Activated T-helper 17 cell treated with anti-CD3 and anti-CD28 coated beads, Interleukin-2, amount 50 U/mL, for 72 hours (primary cell): ENCODE measurements around the gene KRT8. TPM values are rescaled to one million over a fixed set of nuclear protein-coding genes. Genes with fewer than 3 reads are reported as not detected.
"Not testable (repeated sequence)": the region's sequence is repeated elsewhere in the genome, so short reads cannot be mapped to it uniquely, and the experiment has no call there.

Experiments
- ATAC-seq: fragments of 150-1000 bp; cut with Tn5 transposase; replicated peaks from 2 replicates; pipeline ENCODE4 v1.10.0; 2021; ENCODE audit warnings: mild to moderate bottlenecking, moderate library complexity
- H3K27ac Mint-ChIP-seq: one replicate; pipeline ENCODE4 v1.8.0; 2022; ENCODE audit warnings: mixed read lengths
- H3K27me3 Mint-ChIP-seq: one replicate; pipeline ENCODE4 v1.8.0; 2022; ENCODE audit warnings: mixed read lengths
- H3K36me3 Mint-ChIP-seq: one replicate; pipeline ENCODE4 v1.8.0; 2022; ENCODE audit warnings: low read depth, mild to moderate bottlenecking, mixed read lengths
- H3K4me1 Mint-ChIP-seq: one replicate; pipeline ENCODE4 v1.8.0; 2022; ENCODE audit warnings: mixed read lengths
- H3K4me3 Mint-ChIP-seq: one replicate; pipeline ENCODE4 v1.8.0; 2022; ENCODE audit warnings: mild to moderate bottlenecking, mixed read lengths
- H3K9me3 Mint-ChIP-seq: one replicate; pipeline ENCODE4 v1.8.0; 2022; ENCODE audit warnings: mixed read lengths
- total RNA-seq, 2 donors: library from RNA; stranded (reverse); gene quantifications; one replicate each; pipeline ENCODE4 v1.2.3, GENCODE V29; 2022

Gene KRT8
- total RNA-seq, result 1 to 10 TPM in 1 of 2 donors, under 1 TPM in 1; 0.22 to 1.2 TPM

DNA sequence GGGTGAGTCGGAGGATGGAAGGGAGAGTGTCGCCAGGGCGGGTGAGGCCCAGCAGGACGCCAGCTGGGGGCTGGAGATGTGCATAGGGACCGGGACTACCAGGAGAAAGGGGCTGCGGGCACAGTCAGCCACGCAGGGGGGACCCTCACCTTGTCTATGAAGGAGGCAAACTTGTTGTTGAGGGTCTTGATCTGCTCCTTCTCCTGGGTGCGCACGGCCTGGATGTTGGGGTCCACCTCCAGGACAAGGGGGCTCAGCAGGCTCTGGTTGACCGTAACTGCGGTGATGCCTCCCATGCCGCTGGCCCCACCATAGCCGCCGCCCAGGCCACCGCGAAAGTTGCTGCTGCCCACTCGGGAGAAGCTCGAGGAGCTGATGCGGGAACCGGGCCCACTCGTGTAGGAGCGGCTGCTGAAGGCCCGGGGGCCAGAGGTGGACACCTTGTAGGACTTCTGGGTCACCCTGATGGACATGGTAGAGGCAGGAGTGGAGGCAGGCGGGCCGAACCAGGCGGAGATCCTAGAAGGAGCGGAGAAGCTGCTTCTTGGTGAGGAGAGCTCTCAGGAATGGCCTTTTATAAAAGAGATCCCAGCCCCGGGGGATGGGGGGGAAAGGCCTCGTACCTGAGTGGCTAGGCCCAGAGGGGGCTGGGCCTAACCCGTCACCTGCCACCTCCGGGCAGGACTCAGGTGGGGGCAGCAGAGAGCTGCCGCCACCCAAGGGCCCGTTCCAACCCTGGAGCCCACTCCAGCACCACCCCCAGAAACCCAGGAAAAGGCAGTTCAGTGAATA is at the start of gene KRT8:
TSS of gene KRT8 (minus strand) at position 568 of the 792 bp plus-strand sequence. CDS start at position 473, 95 bp downstream.
- H3K4me1 Mint-ChIP-seq, H3K36me3 Mint-ChIP-seq, ATAC-seq, H3K9me3 Mint-ChIP-seq: not testable (repeated sequence)
- Mint-ChIP-seq H3K27ac (peak within 1 kb of the TSS; percentile 40), H3K4me3 (peak within 1 kb of the TSS; percentile 53), H3K27me3 (peaks cover 13% of the 10 kb centered on the region)

DNA sequence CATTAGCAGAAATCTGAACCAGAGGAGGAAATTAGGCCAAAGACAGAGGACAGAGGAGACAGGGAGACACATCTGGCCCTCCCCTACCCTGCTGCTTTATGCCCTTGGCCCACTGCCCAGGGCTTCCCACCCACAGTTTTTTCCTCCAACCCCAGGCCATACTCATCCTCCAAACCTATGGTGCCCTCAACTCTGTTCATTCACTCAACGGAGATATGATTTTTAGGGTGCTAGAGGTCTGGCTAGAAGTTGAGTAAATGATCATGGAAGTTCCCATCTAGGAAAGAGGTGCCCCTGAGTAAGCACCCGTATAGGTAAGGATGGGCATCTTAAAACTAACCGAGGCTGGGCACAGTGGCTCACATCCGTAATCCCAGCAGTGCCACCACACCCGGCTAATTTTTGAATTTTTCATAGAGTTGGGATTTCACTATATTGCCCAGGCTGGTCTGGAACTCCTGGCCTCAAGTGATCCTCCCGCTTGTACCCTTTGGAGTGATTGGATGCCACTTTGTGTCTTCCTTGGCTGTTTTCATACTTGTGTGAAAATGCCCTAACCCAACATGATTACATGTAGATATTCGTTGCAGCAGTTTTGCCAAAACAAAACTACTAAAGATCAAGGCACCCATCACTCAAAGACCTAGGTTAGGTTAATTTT is 48.4 kb upstream of the KRT8 start:
- Mint-ChIP-seq H3K9me3 (no peaks in the 10 kb centered on the region), H3K36me3 (no peaks in the 10 kb centered on the region), H3K4me3 (no peak overlapping the region), H3K27ac (no peak overlapping the region), H3K4me1 (no peaks in the 10 kb centered on the region), H3K27me3 (no peaks in the 10 kb centered on the region)
- ATAC-seq, result no peak

DNA sequence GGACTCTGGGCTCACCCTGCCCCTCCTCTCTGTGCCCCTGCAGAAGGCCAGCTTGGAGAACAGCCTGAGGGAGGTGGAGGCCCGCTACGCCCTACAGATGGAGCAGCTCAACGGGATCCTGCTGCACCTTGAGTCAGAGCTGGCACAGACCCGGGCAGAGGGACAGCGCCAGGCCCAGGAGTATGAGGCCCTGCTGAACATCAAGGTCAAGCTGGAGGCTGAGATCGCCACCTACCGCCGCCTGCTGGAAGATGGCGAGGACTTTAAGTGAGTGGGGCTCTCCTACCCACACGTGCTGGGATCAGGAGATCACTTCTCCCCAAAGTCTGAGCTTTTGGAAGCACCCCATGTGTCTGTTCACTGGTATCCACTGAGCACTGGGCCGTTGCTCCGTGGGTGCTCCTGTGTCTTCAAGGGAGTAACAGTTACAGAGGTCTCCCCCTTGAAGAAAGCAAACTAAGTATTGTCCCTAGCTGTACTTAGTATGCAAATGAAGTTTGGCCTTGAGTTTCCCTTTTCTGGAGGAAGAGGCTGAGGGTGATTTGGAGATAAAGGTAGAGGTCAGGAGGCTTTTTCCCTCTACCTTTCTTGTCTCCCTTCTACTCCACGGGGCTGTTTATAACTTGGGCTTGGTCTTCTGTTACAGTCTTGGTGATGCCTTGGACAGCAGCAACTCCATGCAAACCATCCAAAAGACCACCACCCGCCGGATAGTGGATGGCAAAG is 47.4 kb upstream of the KRT8 start:
- H3K27me3 Mint-ChIP-seq, result no peaks in the 10 kb centered on the region
- no peaks in the 10 kb centered on the region for H3K36me3 Mint-ChIP-seq
- ATAC-seq, result no peak
- no peaks in the 10 kb centered on the region for H3K9me3 Mint-ChIP-seq
- no peaks in the 10 kb centered on the region for H3K4me1 Mint-ChIP-seq
- no peak overlapping the region for H3K27ac Mint-ChIP-seq
- H3K4me3 Mint-ChIP-seq, result no peak overlapping the region

DNA sequence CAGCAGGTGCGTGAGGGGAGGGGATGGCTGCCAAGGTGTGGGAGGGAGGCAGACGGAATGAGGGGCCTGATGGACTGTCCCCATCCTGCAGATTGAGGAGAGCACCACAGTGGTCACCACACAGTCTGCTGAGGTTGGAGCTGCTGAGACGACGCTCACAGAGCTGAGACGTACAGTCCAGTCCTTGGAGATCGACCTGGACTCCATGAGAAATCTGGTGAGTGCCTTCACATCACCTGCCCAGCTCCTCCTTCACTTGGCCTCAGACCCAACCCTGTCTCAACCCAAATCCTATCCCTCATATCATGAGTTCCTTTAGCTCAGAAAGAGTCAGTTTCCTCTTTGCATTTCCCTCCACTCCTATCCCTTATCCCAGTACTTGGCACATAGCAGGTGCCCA is 46.8 kb upstream of the KRT8 start:
- H3K27me3 Mint-ChIP-seq, result no peaks in the 10 kb centered on the region
- H3K27ac Mint-ChIP-seq, result no peak overlapping the region
- H3K4me3 Mint-ChIP-seq, result no peak overlapping the region
- H3K36me3 Mint-ChIP-seq, result no peaks in the 10 kb centered on the region
- no peaks in the 10 kb centered on the region for H3K9me3 Mint-ChIP-seq
- no peak for ATAC-seq
- no peaks in the 10 kb centered on the region for H3K4me1 Mint-ChIP-seq

DNA sequence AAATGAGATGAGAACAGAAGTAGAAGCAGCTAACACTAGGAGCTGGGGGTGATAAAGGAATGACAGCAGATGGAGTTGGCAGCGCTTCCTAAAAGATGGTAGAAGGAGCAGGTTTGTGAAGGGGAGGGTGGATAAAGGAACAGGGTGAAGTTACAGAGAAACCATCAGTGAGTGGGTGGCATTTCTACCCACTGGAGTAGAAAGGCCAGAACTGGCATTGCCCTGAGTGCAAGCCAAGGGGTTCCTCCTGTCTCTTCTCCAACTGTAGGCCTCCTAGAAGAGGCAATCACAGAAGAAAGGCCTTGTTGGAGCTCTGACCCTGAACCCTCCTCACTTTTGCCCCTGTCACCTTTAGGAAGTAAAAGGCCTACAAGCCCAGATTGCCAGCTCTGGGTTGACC is 46.2 kb upstream of the KRT8 start:
- no peaks in the 10 kb centered on the region for H3K9me3 Mint-ChIP-seq

DNA sequence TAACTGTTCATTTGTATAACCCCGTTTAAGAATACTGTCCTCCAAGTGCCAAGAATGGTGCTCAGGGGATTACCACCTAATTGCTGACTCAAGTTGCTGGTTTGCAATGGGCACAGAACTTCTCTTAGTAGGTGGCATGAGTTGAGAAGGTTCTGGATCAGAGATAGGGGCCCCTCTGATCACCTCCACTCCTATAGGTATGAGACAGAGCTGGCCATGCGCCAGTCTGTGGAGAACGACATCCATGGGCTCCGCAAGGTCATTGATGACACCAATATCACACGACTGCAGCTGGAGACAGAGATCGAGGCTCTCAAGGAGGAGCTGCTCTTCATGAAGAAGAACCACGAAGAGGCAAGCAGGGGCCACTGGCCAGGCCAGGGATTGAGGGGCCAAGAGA is 45.7 kb upstream of the KRT8 start:
- no peak overlapping the region for H3K4me3 Mint-ChIP-seq
- no peaks in the 10 kb centered on the region for H3K9me3 Mint-ChIP-seq
- ATAC-seq, result no peak
- H3K36me3 Mint-ChIP-seq, result no peaks in the 10 kb centered on the region
- no peaks in the 10 kb centered on the region for H3K4me1 Mint-ChIP-seq
- H3K27ac Mint-ChIP-seq, result no peak overlapping the region
- H3K27me3 Mint-ChIP-seq, result no peaks in the 10 kb centered on the region

More for the DNA sequence above, 46.2 kb upstream of the KRT8 start:
- Mint-ChIP-seq H3K4me3 (no peak overlapping the region), H3K4me1 (no peaks in the 10 kb centered on the region), H3K27me3 (no peaks in the 10 kb centered on the region), H3K36me3 (no peaks in the 10 kb centered on the region), H3K27ac (no peak overlapping the region)
- ATAC-seq, result no peak

DNA sequence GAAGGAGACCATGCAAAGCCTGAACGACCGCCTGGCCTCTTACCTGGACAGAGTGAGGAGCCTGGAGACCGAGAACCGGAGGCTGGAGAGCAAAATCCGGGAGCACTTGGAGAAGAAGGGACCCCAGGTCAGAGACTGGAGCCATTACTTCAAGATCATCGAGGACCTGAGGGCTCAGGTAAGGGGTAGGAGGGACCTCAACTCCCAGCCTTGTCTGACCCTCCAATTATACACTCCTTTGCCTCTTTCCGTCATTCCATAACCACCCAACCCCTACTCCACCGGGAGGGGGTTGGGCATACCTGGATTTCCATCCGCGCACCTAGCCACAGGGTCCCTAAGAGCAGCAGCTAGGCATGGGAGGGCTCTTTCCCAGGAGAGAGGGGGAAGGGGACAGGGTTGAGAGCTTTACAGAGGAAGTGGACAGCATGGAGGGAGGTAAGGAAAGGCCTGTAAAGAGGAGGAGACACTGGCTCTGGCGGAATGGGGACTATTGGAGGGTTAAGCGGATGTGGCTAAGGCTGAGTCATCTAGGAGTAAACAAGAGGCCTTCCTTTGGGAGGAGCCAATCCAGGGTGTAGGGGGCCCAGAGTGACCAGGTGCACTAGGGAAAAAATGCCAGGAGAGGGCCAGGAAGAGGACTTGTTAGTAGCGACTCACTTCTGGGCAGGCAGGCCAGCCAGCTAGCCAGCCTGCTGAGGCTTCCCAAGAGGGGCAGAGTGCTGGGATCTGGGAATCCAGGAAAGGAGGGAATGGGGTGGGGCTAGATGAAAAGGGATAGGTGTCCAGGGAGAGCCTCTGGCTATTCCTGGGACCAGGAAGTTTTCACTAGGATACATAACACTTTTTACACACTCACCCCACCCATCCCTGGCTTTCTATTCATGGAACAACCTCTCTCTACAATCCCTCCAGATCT is 44.8 kb upstream of the KRT8 start:
- H3K27me3 Mint-ChIP-seq, result peaks cover 6% of the 10 kb centered on the region
- H3K36me3 Mint-ChIP-seq, result no peaks in the 10 kb centered on the region
- H3K9me3 Mint-ChIP-seq, result no peaks in the 10 kb centered on the region
- H3K27ac Mint-ChIP-seq, result no peak overlapping the region
- ATAC-seq, result no peak
- no peaks in the 10 kb centered on the region for H3K4me1 Mint-ChIP-seq
- peak overlapping the region; percentile 79 for H3K4me3 Mint-ChIP-seq

DNA sequence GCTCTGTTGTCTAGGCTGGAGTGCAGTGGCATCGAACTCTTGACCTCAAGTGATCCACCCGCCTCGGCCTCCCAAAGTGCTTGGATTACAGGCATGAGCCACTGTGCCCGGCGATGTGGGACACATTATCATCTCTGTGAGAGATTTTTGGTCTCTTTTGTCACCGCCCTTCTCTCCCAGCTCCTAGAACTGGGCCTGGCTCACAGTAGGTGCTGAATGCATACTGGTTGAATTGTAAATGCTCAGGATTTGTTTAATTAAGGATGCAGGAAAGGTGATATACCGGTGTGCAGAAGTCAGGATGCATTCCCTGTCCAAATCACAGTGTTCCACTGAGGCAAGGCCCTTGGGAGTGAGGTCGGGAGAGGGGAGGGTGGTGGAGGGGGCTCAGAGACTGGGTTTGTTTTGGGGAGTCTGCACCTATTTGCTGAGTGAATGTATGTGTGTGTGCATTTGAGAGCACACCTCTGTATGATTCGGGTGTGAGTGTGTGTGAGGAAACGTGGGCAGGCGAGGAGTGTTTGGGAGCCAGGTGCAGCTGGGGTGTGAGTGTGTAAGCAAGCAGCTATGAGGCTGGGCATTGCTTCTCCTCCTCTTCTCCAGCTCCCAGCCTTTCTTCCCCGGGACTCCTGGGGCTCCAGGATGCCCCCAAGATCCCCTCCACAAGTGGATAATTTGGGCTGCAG is 43.0 kb upstream of the KRT8 start:
- peaks cover 14% of the 10 kb centered on the region for H3K27me3 Mint-ChIP-seq
- no peak for ATAC-seq
- H3K9me3 Mint-ChIP-seq, result no peaks in the 10 kb centered on the region
- H3K4me1 Mint-ChIP-seq, result peaks cover 4% of the 10 kb centered on the region
- H3K36me3 Mint-ChIP-seq, result no peaks in the 10 kb centered on the region
- peak overlapping the region; percentile 52 for H3K27ac Mint-ChIP-seq
- peak overlapping the region; percentile 79 for H3K4me3 Mint-ChIP-seq

DNA sequence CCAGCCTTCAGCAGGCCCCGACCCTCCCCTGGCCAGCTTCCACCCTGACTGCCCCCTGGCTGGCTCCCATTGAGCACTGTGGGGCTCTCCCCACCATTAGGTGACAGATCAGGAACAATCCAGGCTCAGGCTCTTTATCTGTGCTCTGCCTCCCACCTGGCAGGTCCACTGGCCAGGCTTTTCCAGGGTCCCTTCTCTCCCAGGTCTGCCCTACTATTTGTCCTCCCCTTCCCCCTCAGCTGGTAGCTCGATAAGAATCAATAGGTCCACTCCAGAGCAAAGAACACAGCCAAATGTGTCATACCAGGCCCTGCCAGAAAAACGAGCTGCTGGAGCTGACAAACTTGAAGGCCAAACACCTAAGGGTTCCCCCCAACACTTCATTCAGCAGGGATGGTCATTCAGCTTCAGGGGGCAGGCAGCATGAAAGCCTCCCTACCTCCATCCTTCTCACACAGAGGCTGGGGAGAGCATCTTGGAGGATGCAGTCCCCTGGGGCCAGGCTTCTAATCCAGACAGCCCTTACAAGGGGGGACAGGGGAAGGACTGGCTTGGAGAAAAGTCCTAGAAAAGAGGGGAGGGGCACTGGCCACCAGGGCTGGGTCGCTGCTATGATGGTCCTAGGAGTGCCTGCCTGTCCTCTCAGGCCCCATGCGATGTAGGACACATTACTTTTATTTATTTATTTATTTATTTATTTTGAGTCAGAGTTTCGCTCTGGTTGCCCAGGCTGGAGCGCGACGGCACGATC is 42.1 kb upstream of the KRT8 start:
- no peaks in the 10 kb centered on the region for H3K9me3 Mint-ChIP-seq
- ATAC-seq, result no peak

DNA sequence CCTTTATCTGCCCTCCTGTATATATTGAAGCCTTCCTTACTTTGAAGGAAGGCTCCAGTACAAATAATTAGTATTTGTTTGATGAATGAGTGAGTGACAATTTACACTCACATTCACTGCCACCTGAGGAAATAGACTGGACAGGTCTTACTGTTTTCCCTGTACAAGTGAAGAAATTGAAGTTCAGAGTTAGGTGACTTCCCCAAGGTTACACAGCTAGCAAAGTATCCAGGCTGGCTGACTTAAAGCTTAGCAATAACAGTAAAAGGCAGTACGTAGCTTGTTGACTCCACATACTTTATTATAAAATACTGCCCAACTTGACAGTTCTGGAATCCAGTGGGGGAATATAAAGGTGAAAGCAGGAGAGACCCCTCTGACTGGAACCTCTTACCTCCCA is 41.5 kb upstream of the KRT8 start:
- ATAC-seq, result no peak
- Mint-ChIP-seq H3K27ac (no peak overlapping the region), H3K4me3 (no peak overlapping the region), H3K9me3 (no peaks in the 10 kb centered on the region), H3K36me3 (no peaks in the 10 kb centered on the region), H3K4me1 (peaks cover 4% of the 10 kb centered on the region), H3K27me3 (peaks cover 14% of the 10 kb centered on the region)

More for the DNA sequence above, 42.1 kb upstream of the KRT8 start:
- H3K27ac Mint-ChIP-seq, result no peak overlapping the region
- H3K4me1 Mint-ChIP-seq, result peaks cover 4% of the 10 kb centered on the region
- H3K36me3 Mint-ChIP-seq, result no peaks in the 10 kb centered on the region
- H3K27me3 Mint-ChIP-seq, result peaks cover 14% of the 10 kb centered on the region
- no peak overlapping the region for H3K4me3 Mint-ChIP-seq

DNA sequence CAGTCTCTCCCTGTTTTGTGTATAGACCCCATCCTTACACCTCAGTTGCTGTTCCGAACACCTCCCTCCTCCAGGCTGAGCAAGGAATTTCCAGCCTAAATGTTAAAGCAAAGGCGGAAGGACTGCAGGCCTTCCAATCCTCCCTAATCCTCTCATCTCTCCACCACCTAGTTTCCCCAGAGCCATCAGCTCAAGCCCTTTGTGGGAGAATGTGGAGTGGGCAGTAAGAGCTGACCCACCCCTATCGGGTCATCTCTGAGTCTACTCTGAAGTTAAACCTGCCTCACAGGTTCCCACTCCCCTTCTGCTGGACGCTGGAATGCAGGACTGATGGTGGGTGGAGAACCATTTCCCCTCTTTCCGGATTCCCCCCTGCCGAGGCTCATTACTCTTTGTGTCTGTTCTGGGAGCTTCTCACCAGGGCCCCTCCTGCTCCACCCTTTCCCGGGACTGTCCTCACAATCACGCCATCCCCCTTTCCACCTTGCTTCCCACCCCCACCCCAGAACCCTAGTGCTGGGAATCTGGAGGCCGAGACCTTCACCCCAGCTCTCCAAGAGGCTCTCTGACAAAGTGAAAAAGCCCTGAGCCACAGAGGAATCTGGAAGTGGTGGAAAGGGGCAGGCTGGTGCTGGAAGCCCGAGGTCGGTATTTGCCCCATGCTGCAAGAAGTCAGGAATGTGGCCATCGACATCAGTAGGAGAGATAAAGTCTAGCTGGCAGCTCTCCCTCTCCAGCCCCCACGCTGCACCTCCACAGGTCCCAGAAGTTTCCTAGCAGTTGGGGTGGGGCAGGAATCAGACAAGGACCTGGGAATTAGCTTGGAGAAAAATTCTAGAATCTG is 40.7 kb upstream of the KRT8 start:
- H3K4me3 Mint-ChIP-seq, result no peak overlapping the region
- H3K36me3 Mint-ChIP-seq, result no peaks in the 10 kb centered on the region
- no peaks in the 10 kb centered on the region for H3K9me3 Mint-ChIP-seq
- peaks cover 4% of the 10 kb centered on the region for H3K4me1 Mint-ChIP-seq
- ATAC-seq, result no peak
- peaks cover 14% of the 10 kb centered on the region for H3K27me3 Mint-ChIP-seq
- H3K27ac Mint-ChIP-seq, result peak overlapping the region; percentile 47

DNA sequence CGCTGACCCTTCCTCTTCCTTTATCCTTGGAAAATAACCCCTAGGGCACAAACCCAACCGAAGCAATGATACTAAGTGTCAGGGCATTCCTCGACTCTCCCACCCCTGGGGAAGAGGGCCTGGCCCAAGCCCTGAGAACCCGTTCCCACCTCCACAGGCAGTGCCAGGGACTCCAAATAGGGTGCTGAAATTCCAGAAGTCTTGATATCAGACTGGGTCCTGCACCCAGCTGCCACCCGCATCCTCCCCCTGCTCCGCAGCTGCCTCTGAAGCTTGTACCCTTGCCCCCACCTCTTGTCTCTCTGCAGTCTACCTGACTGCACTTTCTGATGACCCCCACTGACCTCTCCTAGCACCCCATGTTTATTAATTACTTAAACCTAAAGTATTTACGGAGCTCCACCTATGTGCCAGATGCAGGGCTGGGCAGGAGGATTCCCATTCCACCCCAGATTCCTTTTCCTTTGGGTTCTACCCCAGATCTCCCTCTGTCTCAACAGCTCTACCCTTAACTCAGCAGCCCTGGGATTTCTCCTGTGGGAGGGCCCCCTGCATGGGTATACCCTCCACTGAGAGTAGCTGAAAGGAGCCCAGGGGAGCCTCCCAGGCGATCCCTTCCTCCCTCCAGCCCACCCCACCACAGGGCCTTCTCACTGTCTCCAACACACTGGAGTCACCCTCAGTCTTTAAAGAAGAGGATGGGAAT is 40.0 kb upstream of the KRT8 start:
- no peak for ATAC-seq
- Mint-ChIP-seq H3K4me3 (no peak overlapping the region), H3K27me3 (peaks cover 14% of the 10 kb centered on the region), H3K9me3 (no peaks in the 10 kb centered on the region), H3K36me3 (no peaks in the 10 kb centered on the region), H3K4me1 (peaks cover 4% of the 10 kb centered on the region), H3K27ac (peak overlapping the region; percentile 47)
